ENCODE results near the gene CEP162. TPM values are rescaled to one million over a fixed set of nuclear protein-coding genes. Genes with fewer than 3 reads are reported as not detected.
A peak's percentile ranks its signal among the peaks of the same experiment; 100 is the strongest.

CEP162 gene
- total and polyA plus RNA-seq, 2 of the 8 experiments (the other 6 are each of a cell fraction or from before 2014, with no cell fraction given), result 1.3 to 10.6 TPM

GRCh38 chr6:84213217-84213616 lies 14.2 kb downstream of the CEP162 start:
- H2AK5ac ChIP-seq (ENCODE audit: low read depth, low read length), result no peak overlapping the region
- H3K4me3 ChIP-seq (ENCODE audit: extremely low read depth in 1 of 4, insufficient read depth in 2 of 4, low read depth in 3 of 4, low read length in 4 of 4), result no peak overlapping the region
- H4K91ac ChIP-seq (replicated peaks; ENCODE audit: insufficient read length, low read length), result no peak overlapping the region
- no peaks in the 10 kb centered on the region for H3K27me3 ChIP-seq (replicated peaks in 1 of 4; ENCODE audit: control insufficient read depth in 3 of 4, extremely low read depth in 1 of 4, insufficient read depth in 3 of 4, low read length in 3 of 4)
- TF ChIP-seq SIX5 (IDR thresholded peaks at IDR 0.05; ENCODE audit: low read depth, low read length) (no peak), MAFK (IDR thresholded peaks at IDR 0.05; ENCODE audit: low read depth, low read length) (peak; percentile 89), GABPA (IDR thresholded peaks at IDR 0.05; ENCODE audit: borderline replicate concordance, insufficient read depth, low read length) (no peak), ATF2 (IDR thresholded peaks at IDR 0.05; ENCODE audit: low read length) (no peak), TAF1 (IDR thresholded peaks at IDR 0.05; ENCODE audit: low read depth, low read length) (no peak)
- H2BK120ac ChIP-seq (replicated peaks; ENCODE audit: low read depth, low read length), result no peak overlapping the region
- no peak overlapping the region for H2BK20ac ChIP-seq (ENCODE audit: low read length)
- H3K79me2 ChIP-seq (ENCODE audit: control insufficient read depth in 1 of 2, insufficient read depth in 2 of 2, low read length in 2 of 2), result no peaks in the 10 kb centered on the region
- no peak overlapping the region for H2AFZ ChIP-seq (ENCODE audit: low read length)
- H3K23ac ChIP-seq (ENCODE audit: insufficient read length), result no peak overlapping the region
- H3K9me3 ChIP-seq (ENCODE audit: insufficient read depth in 2 of 2, low read depth in 1 of 2, low read length in 1 of 2), result no peaks in the 10 kb centered on the region
- H3K36me3 ChIP-seq (ENCODE audit: control insufficient read depth in 2 of 4, insufficient read depth in 4 of 4, low read length in 3 of 4), result peaks cover 0 to 2% (median 0%) of the 10 kb centered on the region in 4 experiments; a peak in 3 of 8 replicates
- WGBS, 2 experiments (ENCODE audit: extremely low coverage in 1 of 2, insufficient coverage in 1 of 2, insufficient read length in 1 of 2, insufficient replicate concordance in 2 of 2, low coverage in 1 of 2, low lambda C conversion rate in 2 of 2, missing lambda C conversion rate in 1 of 2), result 95% methylated on average over 1 of the region's 1 CpG; no CpG with 5 or more reads in 1 of the 2 experiments
- CTCF ChIA-PET (ENCODE audit: partially characterized antibody), result interaction anchor here (1.2 to 2.8 kb wide), 2 partner anchors 14 to 598 kb away, joined by 3 to 9 read pairs; partner anchors contain the start of gene CEP162
- H3K4me1 ChIP-seq (replicated peaks in 1 of 4; ENCODE audit: control insufficient read depth in 3 of 4, insufficient read depth in 4 of 4, low read length in 3 of 4), result peaks cover 0 to 4% (median 0%) of the 10 kb centered on the region in 4 experiments; a peak in 1 of 7 replicates
- H4K20me1 ChIP-seq (replicated peaks in 1 of 2; ENCODE audit: control insufficient read depth in 1 of 2, insufficient read depth in 2 of 2, low read length in 2 of 2), result no peaks in the 10 kb centered on the region
- no peak overlapping the region for H3K4me2 ChIP-seq (ENCODE audit: insufficient read depth in 1 of 2, low read depth in 2 of 2, low read length in 2 of 2)
- H3K79me1 ChIP-seq (ENCODE audit: low read depth, low read length), result no peaks in the 10 kb centered on the region
- H3K9ac ChIP-seq (replicated peaks in 1 of 4; ENCODE audit: extremely low read depth in 1 of 4, low read depth in 3 of 4, low read length in 3 of 4), result no peak overlapping the region
- no peak overlapping the region for H2BK12ac ChIP-seq (ENCODE audit: low read depth, low read length)
- H3K56ac ChIP-seq (replicated peaks; ENCODE audit: insufficient read length, low read depth, low read length), result no peak overlapping the region
- H4K8ac ChIP-seq (ENCODE audit: extremely low read depth, insufficient read depth, low read length), result no peak overlapping the region
- no peak overlapping the region for H2BK5ac ChIP-seq (ENCODE audit: low read depth, low read length)
- H3K4ac ChIP-seq (replicated peaks; ENCODE audit: insufficient read length, low read depth, low read length), result no peak overlapping the region
- H3K18ac ChIP-seq (ENCODE audit: extremely low read depth, low read length), result no peak overlapping the region
- DNase-seq (ENCODE audit: low read depth in 1 of 2, low spot score in 2 of 2), result no peak
- H3K23me2 ChIP-seq (ENCODE audit: low read depth, low read length), result no peaks in the 10 kb centered on the region
- H3K27ac ChIP-seq (ENCODE audit: low read depth, low read length), result no peak overlapping the region
- no peak for FAIRE-seq
- no peak overlapping the region for H2BK15ac ChIP-seq (ENCODE audit: low read length)
- no peak overlapping the region for H3K14ac ChIP-seq (ENCODE audit: insufficient read length)
- H4K5ac ChIP-seq (ENCODE audit: insufficient read length, low read depth, low read length), result no peak overlapping the region
- POLR2A ChIA-PET (ENCODE audit: partially characterized antibody), result no interaction called here

All from H1 (cell line).